ENCODE measurements around the gene SART1.
A peak's percentile ranks its signal among the peaks of the same experiment; 100 is the strongest.
"Not testable (repeated sequence)": the region's sequence is repeated elsewhere in the genome, so short reads cannot be mapped to it uniquely, and the experiment has no call there.

SART1 gene

GRCh38 chr11:66001942-66002647, 40.6 kb downstream of the SART1 start, which contains the start of the genes BANF1 and EIF1AD:
BANF1 (plus strand) TSS chr11:66002503; CDS start chr11:66003251, 748 bp downstream.
EIF1AD (minus strand) TSS chr11:66002157; CDS start chr11:66000389, 1,768 bp downstream.
- peak; percentile 100 for DNase-seq

GRCh38 chr11:66002648-66003225, 41.2 kb downstream of the SART1 start:
- DNase-seq, result no peak

- no peak for DNase-seq
Measured at GRCh38 chr11:66003291-66003690, 41.8 kb downstream of the SART1 start.

- DNase-seq, result no peak
Measured at GRCh38 chr11:66004186-66004585, 42.7 kb downstream of the SART1 start.

- DNase-seq, result no peak
Measured at GRCh38 chr11:66006134-66006890, 44.8 kb downstream of the SART1 start.

GRCh38 chr11:66006891-66007176, 45.3 kb downstream of the SART1 start:
- DNase-seq, result no peak

GRCh38 chr11:66007201-66007634, 45.7 kb downstream of the SART1 start:
- DNase-seq, result no peak

GRCh38 chr11:66008095-66008467, 46.5 kb downstream of the SART1 start:
- no peak for DNase-seq

GRCh38 chr11:66008468-66009101, 47.1 kb downstream of the SART1 start:
- DNase-seq, result peak; percentile 45

- not testable (repeated sequence) for DNase-seq
Measured at GRCh38 chr11:66010036-66010435, 48.5 kb downstream of the SART1 start.

- DNase-seq, result no peak
Measured at GRCh38 chr11:66011239-66011784, 49.8 kb downstream of the SART1 start.

GRCh38 chr11:66011785-66012303, 50.3 kb downstream of the SART1 start, which contains the start of gene CST6:
CST6 (plus strand) TSS chr11:66012008; CDS start chr11:66012045, 37 bp downstream.
- no peak for DNase-seq

GRCh38 chr11:66012371-66012945, 50.9 kb downstream of the SART1 start:
- DNase-seq, result no peak

GRCh38 chr11:66012946-66013761, 51.6 kb downstream of the SART1 start:
- no peak for DNase-seq

- DNase-seq, result no peak
Measured at GRCh38 chr11:66013762-66014100, 52.2 kb downstream of the SART1 start.

- no peak for DNase-seq
Measured at GRCh38 chr11:66014804-66015453, 53.4 kb downstream of the SART1 start.

- DNase-seq, result no peak
Measured at GRCh38 chr11:66015454-66015881, 53.9 kb downstream of the SART1 start.

- peak; percentile 25 for DNase-seq
Measured at GRCh38 chr11:66015936-66016792, 54.6 kb downstream of the SART1 start.

- no peak for DNase-seq
Measured at GRCh38 chr11:66016793-66017177, 55.3 kb downstream of the SART1 start.

- DNase-seq, result peak; percentile 34
Measured at GRCh38 chr11:66017321-66017720, 55.8 kb downstream of the SART1 start.
